A673 (cell line): Measurements from ENCODE around the gene PPARGC1A. TPM values are rescaled to one million over a fixed set of nuclear protein-coding genes. Genes with fewer than 3 reads are reported as not detected.

ENCODE experiments used
- BruUV-seq: library from RNA; stranded (reverse); fragments of 400-500 nt; replicated peaks from 2 replicates; lab custom pipeline; 2021; lab: Mats Ljungman, UMichigan
- CTCF ChIA-PET: fragments of 300-600 bp; sonication (Branson Sonifier 250); formaldehyde crosslinking; loops from one replicate; lab custom pipeline; 2022; ENCODE audit warnings: antibody characterized with exemption; lab: Charles Lee
- POLR2A ChIA-PET: fragments of 300-600 bp; sonication (Branson Sonifier 250); formaldehyde crosslinking; loops from one replicate; lab custom pipeline; 2022; ENCODE audit warnings: antibody characterized with exemption; ENCODE audit not compliant: low non-redundant PET; lab: Charles Lee
- DNase-seq: peaks from one replicate; pipeline ENCODE4 v3.0.0-alpha.2; 2015; ENCODE audit warnings: low spot score
- H3K27ac ChIP-seq: fragments of 200-600 bp; sonication (generic); 2 replicates; pipeline ENCODE4 v1.5.1; 2016; ENCODE audit warnings: mixed run types, low read depth, mild to moderate bottlenecking, mixed read lengths, antibody characterized with exemption, low read length; ENCODE audit not compliant: poor library complexity, severe bottlenecking
- H3K27me3 ChIP-seq: fragments of 200-600 bp; sonication (generic); replicated peaks from 2 replicates; pipeline ENCODE4 v1.6.1; 2017; ENCODE audit warnings: mixed run types, low read depth, mild to moderate bottlenecking, mixed read lengths, antibody characterized with exemption, low read length; ENCODE audit not compliant: insufficient read depth, poor library complexity
- H3K36me3 ChIP-seq: fragments of 200-600 bp; sonication (generic); 2 replicates; pipeline ENCODE4 v1.6.1; 2016; ENCODE audit warnings: mixed run types, mild to moderate bottlenecking, mixed read lengths, antibody characterized with exemption, low read length; ENCODE audit not compliant: insufficient read depth, poor library complexity, severe bottlenecking
- H3K4me1 ChIP-seq: fragments of 200-600 bp; sonication (generic); 2 replicates; pipeline ENCODE4 v1.6.1; 2017; ENCODE audit warnings: mixed run types, mild to moderate bottlenecking, mixed read lengths, antibody characterized with exemption, low read length; ENCODE audit not compliant: insufficient read depth, poor library complexity, severe bottlenecking
- H3K4me3 ChIP-seq: fragments of 200-600 bp; sonication (generic); 2 replicates; pipeline ENCODE4 v1.5.1; 2016; ENCODE audit warnings: low read depth, mixed run types, mild to moderate bottlenecking, mixed read lengths, low read length; ENCODE audit not compliant: poor library complexity, severe bottlenecking
- H3K9me3 ChIP-seq: fragments of 200-600 bp; sonication (generic); 2 replicates; pipeline ENCODE4 v1.6.1; 2016; ENCODE audit warnings: mixed run types, low read depth, mild to moderate bottlenecking, mixed read lengths, antibody characterized with exemption, low read length; ENCODE audit not compliant: poor library complexity, severe bottlenecking
- EZH2 ChIP-seq: fragments of 200-600 bp; sonication (generic); IDR thresholded peaks from 2 replicates; pipeline ENCODE4 v1.6.1; 2017; ENCODE audit warnings: borderline replicate concordance, low read depth, mild to moderate bottlenecking, mixed read lengths, antibody characterized with exemption, low read length; ENCODE audit not compliant: poor library complexity, severe bottlenecking
- intact Hi-C: fragments of 100-400 bp; cut with micrococcal nuclease; formaldehyde crosslinking; loops from one replicate; pipeline ENCODE4 v1.10.0; 2022; ENCODE audit not compliant: unreplicated experiment
- total RNA-seq: library from RNA; stranded (reverse); gene quantifications from 2 replicates; pipeline ENCODE4 v1.2.3, GENCODE V29; 2021
- TF ChIP-seq, protein P1 (sequence below): fragments of 300-800, 200-600 bp; sonication (generic); conservative IDR thresholded peaks from 2 replicates; pipeline ENCODE4 v1.5.1; 2017; ENCODE audit warnings: low read depth, mild to moderate bottlenecking, antibody characterized with exemption, low read length, moderate library complexity, mixed read lengths

The PPARGC1A gene
- total RNA-seq, 1 experiment from 2014 or later, result not detected

GRCh38 chr4:23759066-23759465 lies 130.8 kb downstream of the PPARGC1A start:
- intact Hi-C loops, result no loop called here
- TF ChIP-seq, protein P1, sequence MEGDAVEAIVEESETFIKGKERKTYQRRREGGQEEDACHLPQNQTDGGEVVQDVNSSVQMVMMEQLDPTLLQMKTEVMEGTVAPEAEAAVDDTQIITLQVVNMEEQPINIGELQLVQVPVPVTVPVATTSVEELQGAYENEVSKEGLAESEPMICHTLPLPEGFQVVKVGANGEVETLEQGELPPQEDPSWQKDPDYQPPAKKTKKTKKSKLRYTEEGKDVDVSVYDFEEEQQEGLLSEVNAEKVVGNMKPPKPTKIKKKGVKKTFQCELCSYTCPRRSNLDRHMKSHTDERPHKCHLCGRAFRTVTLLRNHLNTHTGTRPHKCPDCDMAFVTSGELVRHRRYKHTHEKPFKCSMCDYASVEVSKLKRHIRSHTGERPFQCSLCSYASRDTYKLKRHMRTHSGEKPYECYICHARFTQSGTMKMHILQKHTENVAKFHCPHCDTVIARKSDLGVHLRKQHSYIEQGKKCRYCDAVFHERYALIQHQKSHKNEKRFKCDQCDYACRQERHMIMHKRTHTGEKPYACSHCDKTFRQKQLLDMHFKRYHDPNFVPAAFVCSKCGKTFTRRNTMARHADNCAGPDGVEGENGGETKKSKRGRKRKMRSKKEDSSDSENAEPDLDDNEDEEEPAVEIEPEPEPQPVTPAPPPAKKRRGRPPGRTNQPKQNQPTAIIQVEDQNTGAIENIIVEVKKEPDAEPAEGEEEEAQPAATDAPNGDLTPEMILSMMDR, result no peak
- TF ChIP-seq EZH2, result no peak
- BruUV-seq, result no TSS peak
- no peaks in the 10 kb centered on the region for H3K4me1 ChIP-seq
- ChIA-PET CTCF (no interaction called here), POLR2A (no interaction called here)
- no peaks in the 10 kb centered on the region for H3K27me3 ChIP-seq
- H3K36me3 ChIP-seq, result no peaks in the 10 kb centered on the region
- no peak overlapping the region for H3K27ac ChIP-seq
- no peak for DNase-seq
- no peak overlapping the region for H3K4me3 ChIP-seq
- H3K9me3 ChIP-seq, result no peaks in the 10 kb centered on the region

DNA sequence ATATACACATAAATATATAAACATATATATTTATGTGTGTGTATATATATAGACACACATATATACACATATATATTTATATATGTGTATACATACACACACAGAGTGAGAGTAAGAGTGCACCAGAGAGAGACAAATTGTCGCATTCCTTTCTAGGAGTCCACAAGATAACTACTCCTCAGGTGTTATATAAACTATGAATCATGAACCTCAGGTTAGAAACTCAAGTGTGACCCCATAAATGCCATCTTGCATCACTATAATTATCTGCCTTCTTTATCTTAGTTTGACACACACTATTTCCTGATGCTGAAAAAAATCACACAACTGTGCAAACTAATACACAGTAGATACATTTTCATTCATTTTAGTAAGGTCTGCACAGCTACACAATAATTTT lies 135.2 kb downstream of the PPARGC1A start:
- ChIA-PET POLR2A (no interaction called here), CTCF (no interaction called here)
- intact Hi-C loops, result no loop called here
- no peaks in the 10 kb centered on the region for H3K4me1 ChIP-seq
- H3K4me3 ChIP-seq, result no peak overlapping the region
- no peak overlapping the region for H3K27ac ChIP-seq
- DNase-seq, result no peak
- H3K9me3 ChIP-seq, result no peaks in the 10 kb centered on the region
- H3K27me3 ChIP-seq, result no peaks in the 10 kb centered on the region
- no peaks in the 10 kb centered on the region for H3K36me3 ChIP-seq
- TF ChIP-seq EZH2, result no peak
- TF ChIP-seq, protein P1, result no peak
- no TSS peak for BruUV-seq

- Histone ChIP-seq H3K36me3 (no peaks in the 10 kb centered on the region), H3K27me3 (no peaks in the 10 kb centered on the region), H3K4me1 (no peaks in the 10 kb centered on the region), H3K4me3 (no peak overlapping the region), H3K9me3 (no peaks in the 10 kb centered on the region), H3K27ac (no peak overlapping the region)
- no peak for DNase-seq
- POLR2A ChIA-PET, result no interaction called here
- BruUV-seq, result no TSS peak
- intact Hi-C loops, result no loop called here
- CTCF ChIA-PET, result no interaction called here
- TF ChIP-seq, protein P1, result no peak
These were observed 139.7 kb downstream of the PPARGC1A start for GRCh38 chr4:23750125-23750524.
